HG03457 (cell line): Measurements from ENCODE around the gene TMCC1.
"Not testable (repeated sequence)": the region's sequence is repeated elsewhere in the genome, so short reads cannot be mapped to it uniquely, and the experiment has no call there.

Experiments used
- ATAC-seq: cut with Tn5 transposase; IDR thresholded peaks from one replicate; pipeline ENCODE4 v1.9.1; 2021; ENCODE audit warnings: moderate number of reproducible peaks; ENCODE audit not compliant: unreplicated experiment

The TMCC1 gene

DNA sequence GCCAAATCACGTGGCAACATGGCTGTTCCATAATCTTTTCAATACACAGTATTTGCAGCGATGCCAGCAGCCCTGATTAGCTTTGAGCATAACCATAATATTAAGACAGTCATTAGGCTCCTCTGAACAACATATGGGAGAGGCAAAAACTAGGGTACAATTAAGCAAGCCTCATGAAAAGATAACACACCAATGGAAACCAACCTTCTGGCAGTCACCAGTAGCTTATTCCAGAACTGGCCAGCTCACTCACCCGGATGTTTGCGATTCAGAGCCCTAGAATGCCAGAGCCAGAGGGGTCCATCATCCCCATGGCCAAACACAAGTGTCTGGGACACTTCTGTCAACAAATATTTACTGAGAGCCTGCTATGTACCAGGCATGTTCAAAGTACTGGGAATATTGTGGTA lies 238.2 kb downstream of the TMCC1 start:
- no peak for ATAC-seq

DNA sequence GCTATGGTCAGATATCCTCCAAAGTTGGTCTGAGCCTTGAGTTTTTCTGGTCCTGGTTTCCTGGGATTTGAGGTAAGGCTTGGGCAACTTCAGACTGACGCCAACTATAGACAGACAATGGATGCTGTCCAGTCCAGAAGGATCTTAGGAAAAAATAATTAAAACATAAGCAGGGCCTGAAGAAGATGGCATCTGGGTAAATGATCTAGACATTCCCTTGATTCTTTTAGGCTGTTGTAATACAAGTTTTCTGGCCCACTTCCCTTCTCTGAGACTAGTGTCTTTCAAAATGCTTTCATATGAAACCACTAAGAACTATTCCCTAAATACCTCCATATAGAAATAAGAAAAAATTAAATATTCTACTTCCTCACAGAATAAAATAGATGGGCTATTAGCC lies 239.4 kb downstream of the TMCC1 start:
- no peak for ATAC-seq

DNA sequence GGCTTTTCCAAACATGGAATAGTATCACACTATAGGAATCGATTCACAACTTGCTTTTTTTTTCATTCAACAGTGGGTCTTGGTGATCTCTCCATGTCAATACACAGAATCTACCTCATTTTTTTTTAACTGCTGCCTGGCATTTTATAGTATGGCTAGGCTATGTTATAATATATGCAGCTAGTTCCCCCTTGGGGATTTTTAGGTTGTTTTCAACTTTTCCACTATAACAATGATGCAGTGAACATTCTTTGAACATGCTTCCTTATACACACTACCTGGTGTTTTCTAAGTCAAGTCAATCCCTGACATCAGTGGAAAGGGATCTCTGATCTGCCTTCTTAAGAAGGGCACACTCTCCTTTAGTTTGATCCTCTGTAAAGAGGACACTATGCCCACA lies 240.5 kb downstream of the TMCC1 start:
- ATAC-seq: no peak

DNA sequence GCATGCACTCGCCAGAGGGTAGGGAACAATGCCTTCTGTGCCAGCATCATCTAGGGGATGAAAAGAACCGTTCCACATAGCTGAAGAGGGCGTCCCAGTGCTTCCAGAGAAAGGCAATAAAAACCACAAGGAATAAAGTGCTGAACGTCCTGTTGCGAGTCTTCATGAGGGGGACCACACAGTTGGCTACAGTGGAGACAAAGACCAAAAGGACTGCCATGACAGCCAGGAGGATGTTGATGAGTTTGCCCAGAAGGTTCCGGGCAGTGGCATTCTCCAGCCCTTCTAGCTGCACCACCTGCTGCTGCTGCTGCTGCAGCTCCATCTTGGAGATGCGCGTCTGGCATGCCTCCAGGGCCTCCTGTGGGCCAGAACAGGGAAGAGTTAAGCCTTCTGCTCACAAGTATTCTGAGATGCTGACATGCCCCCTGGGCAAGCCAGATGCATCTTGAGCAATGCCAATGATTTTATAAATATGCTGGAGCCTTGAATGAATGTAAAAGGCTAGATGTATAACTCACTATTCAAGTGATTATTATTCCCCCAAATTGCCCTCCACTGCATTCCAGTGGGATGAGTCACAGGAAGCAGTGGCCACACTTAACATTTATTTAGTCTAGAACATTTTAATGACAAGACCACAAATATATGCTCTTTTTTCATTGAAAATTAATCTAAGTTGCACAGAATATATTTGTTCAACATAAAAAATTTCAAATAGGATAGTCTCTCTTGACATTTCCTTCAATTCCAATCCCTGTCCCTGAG lies 241.9 kb downstream of the TMCC1 start:
- no peak for ATAC-seq

DNA sequence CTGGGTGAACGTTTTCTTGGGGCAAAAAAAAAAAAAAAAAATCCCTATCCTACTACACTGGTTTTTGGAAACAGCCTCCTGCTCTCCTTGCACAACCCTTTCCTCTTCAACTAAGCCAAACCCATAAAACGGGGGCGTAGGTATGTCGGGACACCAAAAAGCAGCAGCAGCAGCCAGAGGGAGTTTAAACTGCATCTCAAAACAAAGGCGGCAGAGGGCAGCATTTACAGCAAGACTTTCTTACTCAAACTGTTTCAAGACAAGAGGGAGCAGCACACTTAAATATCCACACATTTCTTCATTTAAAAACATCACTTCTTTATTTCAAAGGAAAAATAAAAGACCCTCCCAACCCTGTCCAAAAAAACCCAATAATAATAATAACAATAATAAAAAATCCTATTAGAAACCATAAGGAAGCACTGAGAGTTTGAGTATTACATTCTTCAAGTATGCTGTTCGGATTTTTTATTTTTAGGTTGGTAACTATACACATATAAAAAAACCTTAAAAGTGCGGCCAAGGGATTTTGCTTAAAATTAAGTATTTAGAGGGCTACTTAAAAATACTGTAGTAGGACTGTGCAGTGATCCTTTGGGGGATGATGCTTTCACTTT lies 243.1 kb downstream of the TMCC1 start:
- no peak for ATAC-seq

DNA sequence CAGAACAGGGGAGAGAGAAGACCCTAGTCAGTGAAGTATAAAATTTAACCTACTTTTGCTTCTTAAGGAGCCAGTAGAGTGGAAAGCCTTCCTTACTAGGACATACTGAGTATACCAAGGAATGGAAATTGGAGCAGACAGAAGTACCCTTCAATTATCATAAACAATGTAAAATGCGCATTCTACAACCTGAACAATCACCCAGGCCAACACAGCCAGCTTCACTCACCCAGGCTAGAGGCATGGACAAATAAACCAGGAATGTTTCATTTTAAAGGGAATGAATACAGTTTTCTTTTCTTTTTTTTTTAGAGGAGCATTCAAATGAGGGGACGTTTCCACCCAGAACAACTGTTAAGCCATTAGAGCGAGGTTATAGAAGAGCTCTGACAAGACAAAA lies 245.1 kb downstream of the TMCC1 start:
- ATAC-seq: no peak

DNA sequence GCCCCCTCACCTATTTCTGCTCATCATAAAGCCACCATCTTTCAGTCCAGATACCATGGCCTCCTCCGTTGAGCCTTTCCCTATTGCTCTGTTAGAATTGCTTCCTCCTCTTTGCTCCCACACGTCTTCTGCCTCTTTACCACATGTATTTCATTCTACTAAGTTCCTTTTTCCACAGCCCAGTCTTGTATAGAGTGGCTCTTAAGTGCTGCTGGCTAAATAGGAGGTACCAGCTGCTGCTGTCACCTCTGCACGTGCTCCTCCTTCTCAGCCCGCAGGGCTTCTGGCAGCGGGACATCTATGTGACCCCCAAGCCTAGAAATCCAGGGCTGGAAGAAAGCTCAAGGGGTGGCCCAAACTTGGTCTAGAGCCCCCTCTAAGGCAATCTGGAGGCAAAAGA lies 248.2 kb downstream of the TMCC1 start:
- no peak for ATAC-seq

DNA sequence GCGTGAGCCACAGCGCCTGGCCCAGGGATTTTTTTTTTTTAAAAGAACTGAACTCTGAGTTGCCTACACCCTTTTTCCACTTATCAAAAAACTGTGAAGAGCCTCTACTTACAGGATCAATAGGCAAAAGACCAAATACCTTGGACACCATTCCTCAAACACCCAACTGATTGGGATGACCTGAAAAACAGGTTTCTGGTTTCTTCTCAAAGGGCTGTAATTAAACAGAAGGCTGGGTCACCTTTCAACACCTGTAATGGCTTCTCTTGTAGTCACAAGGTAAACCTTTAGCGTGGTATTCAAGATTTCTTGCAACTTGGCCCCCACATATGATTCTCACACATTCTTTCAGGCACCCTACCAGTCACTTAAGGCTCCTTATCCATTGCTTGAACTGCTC lies 248.7 kb downstream of the TMCC1 start:
- ATAC-seq: no peak

DNA sequence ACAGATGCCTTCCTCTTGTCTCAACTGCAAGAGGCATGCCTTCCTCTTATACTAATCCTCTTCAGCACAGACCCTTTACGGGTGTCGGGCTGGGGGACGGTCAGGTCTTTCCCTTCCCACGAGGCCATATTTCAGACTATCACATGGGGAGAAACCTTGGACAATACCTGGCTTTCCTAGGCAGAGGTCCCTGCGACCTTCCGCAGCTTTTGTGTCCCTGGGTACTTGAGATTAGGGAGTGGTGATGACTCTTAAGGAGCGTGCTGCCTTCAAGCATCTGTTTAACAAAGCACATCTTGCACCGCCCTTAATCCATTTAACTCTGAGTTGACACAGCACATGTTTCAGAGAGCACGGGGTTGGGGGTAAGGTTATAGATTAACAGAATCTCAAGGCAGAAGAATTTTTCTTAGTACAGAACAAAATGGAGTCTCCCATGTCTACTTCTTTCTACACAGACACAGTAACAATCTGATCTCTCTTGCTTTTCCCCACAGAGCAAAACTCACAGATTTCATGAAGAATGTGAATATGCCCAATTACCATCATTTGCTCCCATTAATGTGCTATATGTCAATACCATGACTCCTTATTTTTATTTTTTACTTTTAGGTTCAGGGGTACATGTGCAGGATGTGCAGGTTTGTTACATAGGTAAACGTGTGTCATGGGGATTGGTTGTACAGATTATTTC lies 251.8 kb downstream of the TMCC1 start:
- not testable (repeated sequence) for ATAC-seq

DNA sequence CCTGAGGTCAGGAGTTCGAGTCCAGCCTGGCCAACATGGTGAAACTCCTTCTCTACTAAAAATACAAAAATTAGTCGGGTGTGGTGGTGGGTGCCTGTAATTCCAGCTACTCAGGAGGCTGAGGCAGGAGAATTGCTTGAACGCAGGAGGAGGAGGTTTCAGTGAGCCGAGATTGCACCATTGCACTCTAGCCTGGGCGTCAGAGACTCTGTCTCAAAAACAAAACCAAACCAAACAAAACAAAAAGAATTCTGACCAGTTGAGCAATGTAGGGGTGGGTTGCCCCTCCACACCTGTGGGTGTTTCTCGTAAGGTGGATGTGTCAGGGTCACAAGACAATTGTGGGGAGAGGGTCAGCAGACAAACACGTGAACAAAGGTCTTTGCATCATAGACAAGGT lies 252.5 kb downstream of the TMCC1 start:
- ATAC-seq: not testable (repeated sequence)

DNA sequence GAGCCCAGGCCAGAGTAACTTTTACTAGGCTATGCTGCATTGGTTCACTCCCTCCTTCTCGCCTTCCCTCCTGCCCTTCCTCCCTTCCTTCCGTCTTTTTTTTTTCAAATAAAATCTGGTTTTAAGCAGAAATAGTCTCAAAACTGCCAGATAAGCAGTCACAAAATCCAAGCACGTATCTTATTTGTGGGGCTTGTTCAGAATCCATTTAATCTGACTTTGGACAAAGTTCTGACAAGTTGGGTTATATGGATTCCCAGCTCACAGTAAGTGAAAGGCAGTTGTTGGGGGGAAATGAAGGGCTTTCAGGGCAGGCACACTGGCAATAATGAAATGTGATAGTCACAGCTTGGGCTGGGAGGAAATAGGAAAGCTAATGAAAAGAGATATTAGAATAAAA lies 255.0 kb downstream of the TMCC1 start:
- ATAC-seq: no peak

DNA sequence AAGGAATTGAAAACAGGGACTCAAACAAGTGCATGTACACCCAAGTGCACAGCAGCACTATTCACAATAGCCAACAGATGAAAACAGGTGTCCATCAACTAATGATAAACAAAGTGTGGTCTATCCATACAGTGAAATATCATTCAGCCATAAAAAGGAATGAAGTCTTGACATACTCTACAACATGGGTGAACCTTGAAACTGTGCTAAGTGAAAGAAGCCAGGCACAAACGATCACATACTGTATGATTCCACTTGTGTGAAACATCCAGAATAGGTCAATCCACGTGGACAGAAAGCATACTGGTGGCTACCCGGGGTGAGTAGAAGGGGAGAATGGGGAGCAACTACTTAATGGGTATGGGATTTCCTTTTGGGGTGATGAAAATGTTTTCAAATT lies 257.4 kb downstream of the TMCC1 start:
- no peak for ATAC-seq

DNA sequence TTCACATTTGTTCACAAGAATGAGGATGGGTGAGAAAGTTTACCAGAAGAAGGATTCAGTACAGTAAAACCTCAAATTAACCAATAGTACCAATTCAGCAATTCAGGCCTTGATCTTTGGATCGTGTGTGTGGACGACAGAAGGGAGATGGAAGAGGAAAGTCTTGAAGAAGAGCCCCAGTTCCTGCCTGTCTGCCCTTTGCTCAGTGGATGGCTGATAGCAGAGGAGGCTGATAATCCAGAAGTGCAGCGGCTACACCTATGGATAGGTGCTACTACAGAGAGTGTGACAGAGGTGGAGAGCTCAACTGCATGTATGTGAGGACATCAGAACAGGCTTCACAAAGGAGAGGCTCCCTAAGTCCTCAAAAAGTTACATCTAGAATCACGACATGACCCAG lies 257.9 kb downstream of the TMCC1 start:
- ATAC-seq: no peak

DNA sequence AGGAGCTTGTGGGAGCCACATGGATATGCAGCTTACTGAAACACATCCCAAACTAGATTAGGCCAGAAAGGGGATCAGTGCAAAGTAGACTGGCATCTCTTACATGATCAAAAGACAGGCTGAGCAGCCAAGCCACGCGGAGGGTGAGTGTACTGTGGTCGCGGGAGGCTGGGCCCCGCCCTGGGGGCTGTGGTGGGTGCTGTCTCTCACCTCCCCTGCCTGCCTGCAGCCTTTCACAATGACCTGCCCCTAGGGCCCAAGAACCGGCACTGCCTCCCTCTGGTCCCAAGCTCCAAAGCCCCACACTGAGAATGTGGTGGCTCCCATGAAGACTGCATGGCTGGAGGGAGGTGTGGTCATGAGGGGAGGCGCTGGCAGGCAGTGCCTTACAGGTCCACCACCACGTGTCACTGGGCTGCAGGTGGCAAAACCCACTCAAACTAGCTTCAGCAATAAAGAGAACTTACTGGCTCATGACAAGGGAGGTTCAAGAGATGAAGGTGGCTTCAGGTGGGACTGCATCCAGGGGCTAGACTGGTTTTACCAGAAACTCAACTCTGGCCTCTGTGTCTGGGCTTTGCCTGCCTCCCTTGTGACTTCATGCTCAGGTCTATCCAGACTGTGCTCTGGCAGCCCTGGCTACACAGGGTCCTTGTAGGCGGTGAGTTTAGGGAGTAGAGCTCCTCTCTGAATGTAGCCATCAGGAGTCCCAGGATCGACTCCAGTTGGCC lies 259.6 kb downstream of the TMCC1 start:
- no peak for ATAC-seq

DNA sequence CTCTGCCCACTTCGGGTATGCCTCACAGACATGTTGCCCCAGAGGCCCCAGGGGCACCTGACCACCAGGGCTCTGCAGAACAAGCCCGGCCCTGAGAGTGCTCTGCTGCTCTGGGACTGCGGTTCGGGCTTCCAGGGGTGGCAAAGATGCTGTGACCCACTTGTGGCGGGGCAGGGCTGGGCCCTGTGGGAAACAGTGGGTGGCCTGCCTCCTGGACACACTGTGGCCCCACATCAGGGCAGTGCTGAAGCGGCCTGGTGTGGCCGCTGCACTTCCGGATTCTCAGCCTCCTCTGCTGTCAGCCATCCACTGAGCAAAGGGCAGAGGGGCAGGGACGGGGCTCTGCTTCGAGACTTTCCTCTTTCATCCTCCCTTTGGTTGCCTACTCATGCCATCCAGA lies 260.5 kb downstream of the TMCC1 start:
- ATAC-seq: no peak

DNA sequence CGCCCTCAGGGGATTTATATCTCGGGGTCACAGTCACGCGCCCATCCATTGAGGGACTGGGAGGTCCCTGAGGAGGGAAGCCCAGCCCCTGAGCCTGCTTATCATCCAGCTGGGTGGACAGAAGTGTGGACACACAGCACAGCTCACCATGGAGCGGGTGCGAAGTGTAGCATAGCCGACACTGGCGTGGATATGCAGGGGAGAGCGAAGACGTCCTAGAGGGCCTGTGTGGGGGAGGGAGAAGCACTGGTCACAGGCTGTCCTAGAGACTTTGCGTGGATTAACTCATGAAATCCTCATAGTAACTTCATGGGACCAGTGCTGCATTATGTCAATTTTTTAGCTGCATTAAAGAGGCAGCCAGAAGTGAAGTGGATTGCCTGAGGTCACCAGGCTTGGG lies 261.0 kb downstream of the TMCC1 start:
- no peak for ATAC-seq

DNA sequence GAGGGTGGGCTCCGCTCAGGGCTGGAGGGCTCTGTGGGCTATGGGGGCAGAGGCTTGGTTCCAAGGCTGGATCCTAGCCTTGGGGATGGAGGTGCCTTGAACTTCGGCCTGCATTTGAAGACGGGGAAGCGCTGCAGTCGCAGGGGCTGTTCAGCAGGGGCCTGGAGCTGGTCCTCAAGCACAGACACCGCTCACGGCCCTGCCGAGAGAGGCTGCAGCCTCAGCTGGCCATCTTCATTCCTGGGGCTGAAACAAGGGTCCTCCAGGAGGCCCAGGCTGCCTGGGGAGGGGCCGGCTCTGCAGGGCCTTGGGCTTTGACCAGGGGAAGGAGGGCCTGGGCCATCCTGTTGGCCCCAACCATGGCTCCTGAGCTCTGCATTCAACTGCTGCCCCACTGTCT lies 261.5 kb downstream of the TMCC1 start:
- no peak for ATAC-seq

DNA sequence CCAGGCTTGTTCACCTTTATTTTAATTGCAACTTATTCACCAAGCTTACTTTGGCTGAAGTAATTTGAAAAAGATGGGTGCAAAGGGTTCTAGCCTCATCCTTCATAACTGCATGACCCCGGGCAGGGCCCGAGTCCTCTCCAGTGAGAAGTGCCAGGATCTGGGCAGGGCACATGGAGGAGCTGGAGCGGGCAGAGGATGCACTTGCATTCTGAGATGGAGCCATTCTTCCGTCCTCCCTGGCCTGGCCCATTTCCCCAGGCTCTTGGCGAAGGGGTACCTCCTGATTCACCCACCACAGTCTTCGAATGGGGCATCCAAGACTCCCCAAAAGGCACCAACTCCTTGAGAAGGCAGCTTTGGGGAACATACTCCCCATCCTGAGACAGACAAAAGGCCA lies 264.5 kb downstream of the TMCC1 start:
- ATAC-seq: no peak

DNA sequence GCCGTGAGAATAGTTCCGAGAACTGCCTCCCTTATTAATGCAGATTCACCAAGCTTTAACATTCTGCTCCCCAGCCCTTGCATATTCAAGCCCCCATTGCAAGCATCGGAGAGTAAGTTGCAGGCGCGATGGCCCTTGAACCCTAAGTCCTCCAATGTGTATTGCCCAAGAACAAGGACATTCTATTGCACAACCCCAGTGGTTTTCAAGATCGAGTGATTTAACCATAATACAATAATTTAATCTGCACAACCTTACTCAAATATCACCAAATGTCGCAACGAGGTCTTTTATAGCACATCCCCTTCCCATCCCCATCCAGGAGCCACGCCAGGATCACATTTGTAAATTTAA lies 265.4 kb downstream of the TMCC1 start:
- ATAC-seq: no peak

DNA sequence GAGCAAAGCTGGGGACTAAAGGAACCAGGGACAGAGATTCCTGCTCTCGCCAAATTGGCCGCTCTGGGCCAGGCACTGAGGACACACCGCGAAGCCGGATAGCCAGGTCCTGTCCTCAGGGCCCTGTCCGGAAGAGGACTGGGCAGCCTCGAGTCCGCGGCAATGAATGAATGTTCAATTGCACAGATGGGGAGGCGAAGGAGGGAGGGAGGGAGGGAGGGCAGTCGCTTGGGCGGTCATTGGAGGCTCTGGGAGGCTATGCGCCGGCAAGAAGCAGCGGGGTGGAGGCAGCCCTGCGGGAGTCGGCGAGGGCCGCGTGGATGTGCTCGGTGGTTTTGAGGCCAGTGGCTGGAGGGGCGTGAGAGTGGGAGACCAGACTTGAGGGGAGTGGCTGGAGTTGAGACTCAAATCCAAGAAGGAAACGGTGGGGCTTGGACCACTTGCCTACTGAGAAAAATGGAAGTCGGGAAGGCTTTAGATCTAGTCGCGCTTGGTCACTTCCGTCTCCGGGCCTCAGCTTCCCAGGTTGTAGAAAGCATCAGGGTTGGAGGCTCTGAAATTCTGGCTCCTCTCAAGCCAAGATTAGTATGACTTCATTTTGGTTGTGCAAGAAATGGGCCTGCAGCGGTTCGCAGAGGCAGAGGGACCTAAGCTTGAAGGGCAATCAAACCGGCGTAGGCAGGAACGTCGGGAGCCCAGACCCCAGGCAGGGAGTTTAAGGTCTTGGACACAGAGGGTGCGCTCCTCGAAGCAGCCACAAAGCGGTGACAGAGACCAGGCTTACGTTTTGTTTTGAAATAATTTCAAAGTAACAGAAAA lies 266.0 kb downstream of the TMCC1 start:
- no peak for ATAC-seq
